Activated naive CD8-positive, alpha-beta T cell treated with anti-CD3 and anti-CD28 coated beads, Interleukin-2, amount 10 ng/mL, durations not matched to agents 7 days and 5 days (primary cell): Measurements from ENCODE around the gene RBPJ. TPM values are rescaled to one million over a fixed set of nuclear protein-coding genes. Genes with fewer than 3 reads are reported as not detected.
A peak's percentile ranks its signal among the peaks of the same experiment; 100 is the strongest.
"Not testable (repeated sequence)": the region's sequence is repeated elsewhere in the genome, so short reads cannot be mapped to it uniquely, and the experiment has no call there.

Source experiments
- ATAC-seq: fragments of 150-1000 bp; cut with Tn5 transposase; one replicate; pipeline ENCODE4 v1.10.0; 2021; ENCODE audit warnings: low read depth, moderate library complexity
- POLR2A ChIA-PET: fragments of 350-600 bp; sonication (Branson Sonifier 250); formaldehyde crosslinking; loops from one replicate; lab custom pipeline; 2021; ENCODE audit warnings: antibody characterized with exemption; lab: Charles Lee
- DNase-seq: peaks from one replicate; pipeline ENCODE4 v3.0.0; 2021
- H3K27ac Mint-ChIP-seq: one replicate; pipeline ENCODE4 v1.8.0; 2022; ENCODE audit warnings: mild to moderate bottlenecking, mixed read lengths
- H3K27me3 Mint-ChIP-seq: one replicate; pipeline ENCODE4 v1.8.0; 2022; ENCODE audit warnings: mild to moderate bottlenecking, moderate library complexity, mixed read lengths
- H3K36me3 Mint-ChIP-seq: one replicate; pipeline ENCODE4 v1.8.0; 2021; ENCODE audit warnings: mild to moderate bottlenecking, mixed read lengths
- H3K4me1 Mint-ChIP-seq: one replicate; pipeline ENCODE4 v1.8.0; 2021; ENCODE audit warnings: mixed read lengths
- H3K4me3 Mint-ChIP-seq: one replicate; pipeline ENCODE4 v1.8.0; 2022; ENCODE audit warnings: mild to moderate bottlenecking, moderate library complexity, mixed read lengths
- H3K9me3 Mint-ChIP-seq: one replicate; pipeline ENCODE4 v1.8.0; 2021; ENCODE audit warnings: mixed read lengths
- total RNA-seq, 2 experiments: library from RNA; stranded (reverse); gene quantifications; one replicate each; pipeline ENCODE4 v1.2.3, GENCODE V29; 2021

Gene RBPJ
- total RNA-seq, 2 experiments from 2014 or later, result 60.7 to 75.3 TPM

DNA sequence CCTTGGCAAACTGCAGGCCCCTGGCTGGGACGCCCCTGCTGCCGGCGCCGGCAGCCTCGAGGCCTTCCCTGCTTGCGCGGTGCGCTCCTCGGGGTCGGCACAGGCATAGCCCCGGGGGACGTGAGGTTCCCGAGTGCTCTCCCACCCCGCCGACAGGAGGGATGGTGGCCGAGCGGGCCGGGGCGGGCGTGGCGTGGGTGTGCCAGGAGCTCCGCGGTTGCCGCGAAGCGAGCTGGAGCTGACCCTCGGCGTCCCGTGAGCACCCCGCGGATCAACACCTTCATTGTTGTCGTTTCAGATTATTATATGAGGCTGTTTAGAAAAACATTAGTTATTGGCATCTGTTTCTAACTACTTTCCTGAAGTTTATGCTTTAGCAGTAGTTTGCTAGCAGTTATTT, 38.7 kb downstream of the RBPJ start:
- H3K27ac Mint-ChIP-seq, DNase-seq, H3K9me3 Mint-ChIP-seq, H3K4me3 Mint-ChIP-seq, ATAC-seq, H3K27me3 Mint-ChIP-seq, POLR2A ChIA-PET: not testable (repeated sequence)
- Mint-ChIP-seq H3K36me3 (peaks cover 12% of the 10 kb centered on the region), H3K4me1 (peaks cover 20% of the 10 kb centered on the region)

DNA sequence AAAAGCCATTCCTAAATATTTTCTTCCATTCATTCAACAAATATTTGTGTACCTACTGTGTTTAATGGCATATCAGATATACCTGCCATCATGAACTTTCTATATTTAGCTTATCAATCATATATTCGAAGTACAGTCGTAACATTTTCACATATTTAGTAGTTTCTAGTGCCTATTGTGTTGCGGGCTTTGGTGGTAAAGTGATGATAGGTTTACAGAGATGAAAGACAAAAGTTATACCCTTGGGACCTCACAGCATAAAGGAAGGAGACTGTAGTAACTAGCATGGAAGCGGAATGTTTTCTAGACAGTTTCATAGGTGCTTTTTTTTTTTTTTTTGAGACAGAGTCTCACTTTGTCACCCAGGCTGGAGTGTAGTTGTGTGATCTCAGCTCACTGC, 39.5 kb downstream of the RBPJ start:
- Mint-ChIP-seq H3K4me3 (no peak overlapping the region), H3K27me3 (no peaks in the 10 kb centered on the region), H3K9me3 (no peaks in the 10 kb centered on the region), H3K27ac (no peak overlapping the region), H3K4me1 (peaks cover 23% of the 10 kb centered on the region), H3K36me3 (peaks cover 12% of the 10 kb centered on the region)
- ATAC-seq (no peak), DNase-seq (no peak)
- POLR2A ChIA-PET, result interaction anchor here (0.6 kb wide), 1 partner anchor 29 kb away, joined by 3 read pairs; no protein-coding TSS in a partner anchor

DNA sequence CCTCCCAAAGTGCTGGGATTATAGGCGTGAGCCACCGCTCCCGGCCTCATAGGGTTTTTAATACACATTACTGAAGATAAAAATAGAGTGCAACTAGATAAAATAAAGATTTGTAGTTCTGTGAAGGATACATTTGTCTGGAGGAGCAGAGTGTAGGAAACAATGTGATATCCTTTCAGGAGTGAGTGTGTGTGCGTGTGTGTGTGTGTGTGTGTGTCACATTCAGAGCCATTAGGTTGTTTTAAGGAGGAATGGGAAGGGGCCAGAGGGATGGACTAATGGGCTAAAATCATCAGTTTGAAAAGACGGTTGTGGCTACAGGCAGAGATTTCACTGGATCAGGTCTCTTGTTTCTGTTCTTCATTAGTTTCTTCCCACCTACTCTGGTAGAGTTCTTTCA, 40.0 kb downstream of the RBPJ start:
- H3K27ac Mint-ChIP-seq, result peak overlapping the region; percentile 4
- DNase-seq (no peak), ATAC-seq (no peak)
- no peaks in the 10 kb centered on the region for H3K9me3 Mint-ChIP-seq
- H3K4me3 Mint-ChIP-seq, result peak overlapping the region; percentile 11
- peaks cover 25% of the 10 kb centered on the region for H3K4me1 Mint-ChIP-seq
- no peaks in the 10 kb centered on the region for H3K27me3 Mint-ChIP-seq
- peaks cover 12% of the 10 kb centered on the region for H3K36me3 Mint-ChIP-seq
- POLR2A ChIA-PET, result interaction anchor here (0.6 kb wide), 1 partner anchor 28 kb away, joined by 3 read pairs; no protein-coding TSS in a partner anchor

DNA sequence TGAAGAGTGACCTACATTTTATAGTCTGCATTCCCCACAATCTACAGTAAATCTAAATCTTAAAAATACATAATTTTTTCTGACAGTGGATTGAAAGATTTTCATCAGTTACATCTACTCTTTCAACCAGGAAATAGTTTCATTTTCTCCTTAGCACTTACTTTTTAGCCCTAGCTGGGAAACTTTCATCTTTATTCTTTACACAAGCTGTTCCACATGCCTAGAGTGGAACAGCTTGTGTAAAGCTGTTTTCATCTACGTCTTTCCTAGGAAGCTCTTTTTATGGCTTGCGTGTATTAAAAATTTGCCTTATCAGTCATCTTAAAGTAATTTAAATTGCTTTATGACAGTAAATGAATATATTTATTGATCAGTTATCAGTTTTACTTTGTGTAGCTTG, 40.5 kb downstream of the RBPJ start:
- POLR2A ChIA-PET, result interaction anchor here (1.6 kb wide), 1 partner anchor 11 kb away, joined by 4 read pairs; no protein-coding TSS in a partner anchor

DNA sequence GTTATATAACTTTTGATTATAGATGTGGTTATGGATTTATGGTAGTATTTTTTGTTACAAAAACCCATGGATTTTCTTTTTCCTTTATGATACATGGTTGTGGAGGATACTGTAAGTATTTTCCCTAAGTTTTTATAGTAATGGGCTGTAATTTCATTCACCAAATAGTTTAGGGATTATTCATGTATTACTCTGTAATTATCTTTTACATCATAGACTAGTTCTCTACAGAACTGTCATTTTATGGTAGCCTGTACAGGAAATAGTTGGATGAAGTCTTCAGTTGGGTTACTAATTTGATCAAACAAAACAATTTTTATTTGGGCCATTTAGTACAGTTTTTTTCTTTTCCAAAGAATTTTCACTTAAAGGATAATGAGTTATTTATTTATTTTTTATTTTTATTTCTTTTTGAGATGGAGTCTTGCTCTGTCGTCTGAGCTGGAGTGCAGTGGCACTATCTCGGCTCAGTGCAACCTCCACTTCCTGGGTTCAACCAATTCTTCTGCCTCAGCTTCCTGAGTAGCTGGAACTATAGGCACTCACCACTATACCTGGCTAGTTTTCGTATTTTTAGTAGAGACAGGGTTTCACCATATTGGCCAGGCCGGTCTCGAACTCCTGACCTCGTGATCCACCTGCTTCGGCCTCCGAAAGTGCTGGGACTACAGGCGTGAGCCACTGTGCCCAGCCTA, 42.1 kb downstream of the RBPJ start:
- peaks cover 13% of the 10 kb centered on the region for H3K36me3 Mint-ChIP-seq
- H3K27ac Mint-ChIP-seq, result no peak overlapping the region
- POLR2A ChIA-PET, result interaction anchor here (1.6 kb wide), 1 partner anchor 10 kb away, joined by 4 read pairs; no protein-coding TSS in a partner anchor
- no peaks in the 10 kb centered on the region for H3K9me3 Mint-ChIP-seq
- peak; percentile 68 for ATAC-seq
- peak overlapping the region; percentile 28 for H3K4me3 Mint-ChIP-seq
- DNase-seq, result no peak
- no peaks in the 10 kb centered on the region for H3K27me3 Mint-ChIP-seq
- peaks cover 27% of the 10 kb centered on the region for H3K4me1 Mint-ChIP-seq

More for the DNA sequence above, 40.5 kb downstream of the RBPJ start:
- Mint-ChIP-seq H3K36me3 (peaks cover 12% of the 10 kb centered on the region), H3K4me3 (peak overlapping the region; percentile 11), H3K9me3 (no peaks in the 10 kb centered on the region), H3K4me1 (peaks cover 27% of the 10 kb centered on the region), H3K27me3 (no peaks in the 10 kb centered on the region), H3K27ac (no peak overlapping the region)
- DNase-seq, result no peak
- ATAC-seq, result no peak

DNA sequence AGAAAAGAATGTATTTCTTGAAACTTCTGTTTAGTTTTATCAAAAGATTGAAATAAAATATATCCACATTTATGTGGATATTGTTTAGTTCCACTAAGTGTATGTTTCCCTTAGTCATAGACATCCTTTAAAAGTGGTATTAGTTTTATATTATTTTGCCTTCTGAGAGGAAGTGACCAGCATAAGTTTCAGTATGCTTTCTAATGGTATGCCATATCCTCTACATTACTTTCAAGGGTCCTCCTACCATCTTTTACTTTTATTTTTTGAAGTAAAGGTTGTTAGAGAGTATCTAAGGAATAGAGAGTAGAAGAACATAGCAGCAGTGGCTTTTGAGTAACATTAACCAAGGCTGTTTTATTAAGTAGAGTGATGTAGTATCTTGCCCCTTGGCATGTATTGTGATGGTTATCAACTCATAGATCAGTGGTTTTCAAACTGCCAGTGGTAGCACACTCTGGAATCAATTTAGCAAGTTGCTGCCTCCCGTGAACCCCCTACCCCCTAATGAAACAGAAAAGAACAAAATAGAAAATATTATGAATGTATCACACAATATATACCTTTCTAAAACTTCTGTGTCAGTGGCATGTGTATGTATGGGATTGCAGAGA, 44.8 kb downstream of the RBPJ start:
- ATAC-seq, result no peak
- Mint-ChIP-seq H3K4me1 (peaks cover 27% of the 10 kb centered on the region), H3K9me3 (no peaks in the 10 kb centered on the region), H3K27ac (no peak overlapping the region), H3K27me3 (no peaks in the 10 kb centered on the region), H3K4me3 (no peak overlapping the region), H3K36me3 (peaks cover 29% of the 10 kb centered on the region)
- POLR2A ChIA-PET, result no interaction called here
- DNase-seq, result no peak

DNA sequence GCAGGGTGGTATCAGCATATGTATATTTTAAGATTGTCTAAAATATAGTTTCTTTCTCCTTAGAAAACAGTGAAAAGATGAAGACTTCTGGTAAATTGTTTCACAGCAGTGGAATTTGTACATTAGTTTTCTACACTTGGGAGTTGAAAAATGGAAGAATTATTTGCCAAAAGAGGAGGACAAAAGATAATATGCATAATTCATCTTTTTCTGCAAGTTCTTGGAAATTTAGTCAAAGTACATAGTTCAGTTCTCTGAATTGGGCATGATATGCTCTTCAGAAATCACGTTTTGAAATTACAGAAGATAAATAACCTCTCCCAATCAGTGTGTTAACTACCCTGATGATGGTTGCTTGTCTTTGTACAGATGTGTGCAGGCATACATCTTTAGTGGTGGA, 47.0 kb downstream of the RBPJ start:
- no peak overlapping the region for H3K4me3 Mint-ChIP-seq
- ATAC-seq, result no peak
- peaks cover 25% of the 10 kb centered on the region for H3K36me3 Mint-ChIP-seq
- DNase-seq, result no peak
- POLR2A ChIA-PET, result no interaction called here
- H3K4me1 Mint-ChIP-seq, result peaks cover 22% of the 10 kb centered on the region
- no peaks in the 10 kb centered on the region for H3K9me3 Mint-ChIP-seq
- no peak overlapping the region for H3K27ac Mint-ChIP-seq
- H3K27me3 Mint-ChIP-seq, result no peaks in the 10 kb centered on the region

DNA sequence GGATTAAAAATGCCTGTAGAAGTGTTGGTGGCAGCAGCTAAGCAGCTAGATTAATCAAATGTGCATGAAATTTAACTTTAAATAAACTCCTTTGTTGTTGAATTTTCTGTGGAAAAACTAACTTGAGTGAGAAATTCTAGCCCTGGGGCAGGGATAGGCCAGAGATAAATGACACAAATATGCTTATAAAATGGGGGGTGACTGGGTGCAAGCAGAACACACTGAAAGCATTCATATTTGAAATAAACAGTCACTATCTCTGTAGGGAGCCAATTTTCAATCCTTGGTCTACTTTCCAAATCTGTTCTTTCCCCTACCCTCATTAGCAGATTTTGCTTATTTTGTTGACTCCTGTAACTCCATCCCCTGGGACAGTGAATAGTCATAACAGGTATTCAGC, 47.9 kb downstream of the RBPJ start:
- Mint-ChIP-seq H3K27ac (no peak overlapping the region), H3K36me3 (peaks cover 25% of the 10 kb centered on the region), H3K4me3 (no peak overlapping the region), H3K4me1 (peaks cover 24% of the 10 kb centered on the region), H3K27me3 (no peaks in the 10 kb centered on the region), H3K9me3 (no peaks in the 10 kb centered on the region)
- POLR2A ChIA-PET, result no interaction called here
- DNase-seq (no peak), ATAC-seq (no peak)

DNA sequence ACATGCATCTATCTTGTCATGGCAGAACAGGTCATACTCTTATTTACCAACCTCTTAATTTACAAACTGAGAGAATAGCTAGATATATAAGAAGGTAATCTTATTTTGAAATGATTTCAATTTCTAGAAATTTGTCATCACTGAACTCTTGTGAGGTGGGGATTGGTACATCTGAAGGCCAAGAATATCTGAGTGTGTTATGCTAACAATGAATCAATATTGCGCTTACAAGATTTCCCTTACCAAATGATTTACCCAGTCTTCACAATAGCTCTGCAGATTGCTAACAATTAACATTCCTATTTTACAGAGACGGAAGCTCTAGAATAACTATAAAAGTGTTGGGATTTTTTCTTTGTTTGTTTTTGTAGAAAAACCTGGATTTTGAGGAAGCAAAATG, 48.3 kb downstream of the RBPJ start:
- no peak overlapping the region for H3K4me3 Mint-ChIP-seq
- H3K4me1 Mint-ChIP-seq, result peaks cover 24% of the 10 kb centered on the region
- no peak overlapping the region for H3K27ac Mint-ChIP-seq
- DNase-seq, result no peak
- ATAC-seq, result no peak
- H3K36me3 Mint-ChIP-seq, result peaks cover 25% of the 10 kb centered on the region
- POLR2A ChIA-PET, result no interaction called here
- no peaks in the 10 kb centered on the region for H3K9me3 Mint-ChIP-seq
- no peaks in the 10 kb centered on the region for H3K27me3 Mint-ChIP-seq

DNA sequence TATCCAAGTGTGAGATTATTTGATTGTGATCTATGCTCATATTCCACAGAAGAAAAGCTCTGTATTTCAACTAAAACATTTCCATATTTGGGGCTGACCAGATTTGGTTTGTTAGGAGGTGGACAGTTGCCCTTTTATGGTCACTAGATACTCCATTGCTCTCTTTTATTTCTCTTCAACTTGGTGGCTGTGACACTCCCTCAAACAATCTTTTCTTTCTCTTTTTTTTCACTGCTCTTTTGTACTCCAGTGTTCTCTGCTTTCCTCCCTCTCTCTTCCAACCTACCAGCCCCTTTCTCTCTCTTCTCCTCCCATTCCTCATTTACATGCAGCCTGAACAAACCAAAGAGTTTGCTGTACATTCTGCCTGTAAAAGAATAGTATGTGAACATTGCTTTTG, 48.8 kb downstream of the RBPJ start:
- peaks cover 3% of the 10 kb centered on the region for H3K27me3 Mint-ChIP-seq
- no peaks in the 10 kb centered on the region for H3K9me3 Mint-ChIP-seq
- no peak for ATAC-seq
- POLR2A ChIA-PET, result no interaction called here
- H3K4me1 Mint-ChIP-seq, result peaks cover 24% of the 10 kb centered on the region
- no peak overlapping the region for H3K27ac Mint-ChIP-seq
- peaks cover 25% of the 10 kb centered on the region for H3K36me3 Mint-ChIP-seq
- no peak for DNase-seq
- no peak overlapping the region for H3K4me3 Mint-ChIP-seq

DNA sequence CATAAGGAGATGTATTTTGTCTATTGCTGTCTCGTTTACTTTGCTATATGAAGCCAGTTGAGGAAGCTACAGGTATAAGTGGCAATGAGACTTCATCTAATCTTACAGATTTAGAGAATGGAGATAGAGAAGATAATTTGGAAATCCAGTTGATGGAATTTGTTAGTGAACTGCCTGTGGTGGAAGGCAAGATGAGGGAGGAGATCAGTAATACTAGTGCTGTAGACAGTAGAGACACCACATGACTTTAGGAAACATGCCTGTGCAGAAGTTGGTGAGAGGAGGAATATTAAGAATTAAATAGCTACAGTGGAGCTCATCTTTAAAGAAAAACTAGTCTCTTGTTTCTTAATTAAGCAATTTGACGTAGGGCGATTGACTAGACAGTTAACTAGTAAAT, 51.3 kb downstream of the RBPJ start:
- Mint-ChIP-seq H3K9me3 (no peaks in the 10 kb centered on the region), H3K27me3 (peaks cover 3% of the 10 kb centered on the region), H3K4me3 (no peak overlapping the region), H3K36me3 (peaks cover 30% of the 10 kb centered on the region), H3K4me1 (peaks cover 22% of the 10 kb centered on the region), H3K27ac (no peak overlapping the region)
- ATAC-seq (no peak), DNase-seq (no peak)
- POLR2A ChIA-PET, result interaction anchor here (0.7 to 1.8 kb wide), 2 partner anchors 53 to 212 kb away, joined by 3 to 7 read pairs; partner anchors contain the start of gene TBC1D19

DNA sequence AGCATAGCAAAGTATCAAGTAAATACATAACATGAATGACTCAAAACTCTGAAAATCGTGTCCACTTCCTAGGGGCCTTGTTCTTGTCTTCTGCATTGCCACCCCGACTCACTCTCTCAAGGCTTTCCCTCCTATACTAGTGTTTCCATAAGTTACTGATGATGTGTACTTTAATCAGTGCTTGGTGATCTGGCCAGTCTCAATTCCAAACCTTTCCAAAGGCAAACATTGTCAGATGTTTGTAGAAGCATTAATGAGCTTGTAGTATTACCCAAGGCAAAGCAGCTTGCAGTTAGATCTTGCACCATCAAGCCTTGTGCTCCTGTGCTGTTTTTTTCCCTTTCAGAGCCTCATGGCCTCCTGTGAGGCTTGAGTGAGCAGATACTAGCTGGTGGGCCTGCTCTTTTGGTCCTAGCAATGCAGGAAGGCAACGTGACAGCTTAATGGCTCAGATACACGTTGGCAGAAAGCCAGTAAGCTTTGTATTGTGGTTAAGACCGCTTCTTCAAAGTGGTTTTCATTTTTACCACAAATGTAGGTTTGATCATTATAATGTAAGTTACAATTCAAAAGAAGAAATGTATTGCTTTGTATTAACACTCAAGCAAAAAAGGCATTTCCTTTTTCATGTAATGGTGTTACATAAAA, 51.8 kb downstream of the RBPJ start:
- H3K27ac Mint-ChIP-seq, result peak overlapping the region; percentile 9
- peak; percentile 35 for DNase-seq
- POLR2A ChIA-PET, result interaction anchor here (0.5 to 1.8 kb wide), 4 partner anchors 10 to 498 kb away, joined by 3 to 7 read pairs (median 4); partner anchors contain the start of gene TBC1D19
- peaks cover 3% of the 10 kb centered on the region for H3K27me3 Mint-ChIP-seq
- peaks cover 25% of the 10 kb centered on the region for H3K4me1 Mint-ChIP-seq
- ATAC-seq, result peak; percentile 97
- peak overlapping the region; percentile 35 for H3K4me3 Mint-ChIP-seq
- H3K9me3 Mint-ChIP-seq, result no peaks in the 10 kb centered on the region
- peaks cover 32% of the 10 kb centered on the region for H3K36me3 Mint-ChIP-seq

DNA sequence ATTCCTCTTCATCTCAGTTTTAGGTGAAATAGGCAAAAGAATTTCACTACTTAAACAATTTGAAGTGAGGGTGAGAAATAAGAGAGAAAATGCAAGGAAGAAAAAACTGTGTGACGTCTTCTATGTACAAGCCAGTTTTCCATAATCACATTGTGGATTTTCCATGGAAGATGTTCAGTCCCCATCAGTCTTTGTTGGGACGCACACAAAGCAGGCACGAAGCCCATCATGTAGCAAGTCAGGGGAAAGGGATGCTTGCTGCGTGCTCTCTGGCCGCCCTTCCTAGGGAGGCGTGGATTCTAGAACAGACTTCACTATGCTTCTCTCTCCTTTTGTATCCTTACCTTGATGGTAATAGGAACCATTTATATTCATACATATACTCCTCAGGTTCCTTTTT, 54.7 kb downstream of the RBPJ start:
- ATAC-seq (no peak), DNase-seq (no peak)
- H3K27me3 Mint-ChIP-seq, result peaks cover 3% of the 10 kb centered on the region
- H3K9me3 Mint-ChIP-seq, result no peaks in the 10 kb centered on the region
- no peak overlapping the region for H3K4me3 Mint-ChIP-seq
- peaks cover 13% of the 10 kb centered on the region for H3K36me3 Mint-ChIP-seq
- H3K4me1 Mint-ChIP-seq, result peaks cover 29% of the 10 kb centered on the region
- no peak overlapping the region for H3K27ac Mint-ChIP-seq
- POLR2A ChIA-PET, result no interaction called here
